ENCODE results near the gene DLG5.

Gene DLG5

GRCh38 chr10:77946084-77946483, 19.5 kb upstream of the DLG5 start:
- DNase-seq, result no peak

GRCh38 chr10:77944519-77944918, 18.0 kb upstream of the DLG5 start:
- DNase-seq, result peak; percentile 29

- DNase-seq, result peak; percentile 46
These were observed 16.8 kb upstream of the DLG5 start for GRCh38 chr10:77943121-77943901.

GRCh38 chr10:77941790-77942189, 15.2 kb upstream of the DLG5 start:
- DNase-seq, result no peak

- DNase-seq, result no peak
These were observed 14.1 kb upstream of the DLG5 start for GRCh38 chr10:77940627-77941026.

GRCh38 chr10:77940225-77940624, 13.7 kb upstream of the DLG5 start:
- DNase-seq, result no peak

- no peak for DNase-seq
These were observed 13.0 kb upstream of the DLG5 start for GRCh38 chr10:77939561-77940001.

- no peak for DNase-seq
These were observed 10.4 kb upstream of the DLG5 start for GRCh38 chr10:77936697-77937567.

- DNase-seq, result no peak
These were observed 5.6 kb upstream of the DLG5 start for GRCh38 chr10:77932016-77932715.

- no peak for DNase-seq
These were observed 1.1 kb upstream of the DLG5 start for GRCh38 chr10:77927402-77928246.

- no peak for DNase-seq
These were observed 575 bp downstream of the DLG5 start for GRCh38 chr10:77925795-77926565.

GRCh38 chr10:77925410-77925794, 1.2 kb downstream of the DLG5 start:
- no peak for DNase-seq

GRCh38 chr10:77922566-77923179, 3.9 kb downstream of the DLG5 start:
- DNase-seq, result no peak

- DNase-seq, result no peak
These were observed 4.5 kb downstream of the DLG5 start for GRCh38 chr10:77922055-77922454.

- no peak for DNase-seq
These were observed 5.2 kb downstream of the DLG5 start for GRCh38 chr10:77921395-77921794.

- no peak for DNase-seq
These were observed 6.1 kb downstream of the DLG5 start for GRCh38 chr10:77920495-77920894.

GRCh38 chr10:77919713-77920108, 6.8 kb downstream of the DLG5 start:
- peak; percentile 24 for DNase-seq

- no peak for DNase-seq
These were observed 11.0 kb downstream of the DLG5 start for GRCh38 chr10:77915319-77916105.

- no peak for DNase-seq
These were observed 13.5 kb downstream of the DLG5 start for GRCh38 chr10:77913090-77913489.

- no peak for DNase-seq
These were observed 14.0 kb downstream of the DLG5 start for GRCh38 chr10:77912576-77912975.

All from T1000 (cell line).